PFSK-1 (cell line): Measurements from ENCODE around the gene MYBBP1A.

Experiments used
- FOXP2 ChIP-seq: optimal IDR thresholded peaks from 2 replicates; pipeline ENCODE3; 2011; ENCODE audit warnings: borderline replicate concordance, control low read depth, inconsistent platforms; ENCODE audit not compliant: insufficient read depth; ENCODE audit errors: extremely low read length, extremely low read depth
- POLR2AphosphoS5 ChIP-seq: IDR thresholded peaks from 2 replicates; pipeline ENCODE4 v1.6.1; 2012; ENCODE audit warnings: low read depth, mild to moderate bottlenecking, control low read depth, low read length, moderate library complexity
- REST ChIP-seq, 2 experiments: IDR thresholded peaks; 2 replicates each; pipeline versions ENCODE4 v1.6.1 to v1.8.0; 2011 to 2012; ENCODE audit warnings: low read depth in 2 of 2, low read length in 2 of 2, control low read depth in 1 of 2, inconsistent platforms in 1 of 2, mild to moderate bottlenecking in 1 of 2, moderate library complexity in 1 of 2; ENCODE audit not compliant: insufficient read depth in 1 of 2
- SIN3A ChIP-seq: IDR thresholded peaks from 2 replicates; pipeline ENCODE4 v1.6.1; 2012; ENCODE audit warnings: mild to moderate bottlenecking, low read length, moderate library complexity, borderline replicate concordance; ENCODE audit not compliant: insufficient read depth
- TAF1 ChIP-seq: IDR thresholded peaks from 2 replicates; pipeline ENCODE4 v1.6.1; 2012; ENCODE audit warnings: low read length, control low read depth, borderline replicate concordance; ENCODE audit not compliant: insufficient read depth

The MYBBP1A gene

GRCh38 chr17:4529533-4530152, 25.5 kb downstream of the MYBBP1A start:
- TF ChIP-seq POLR2AphosphoS5, result no peak
- TF ChIP-seq TAF1, result no peak
- no peak for TF ChIP-seq SIN3A
- TF ChIP-seq FOXP2, result no peak
- TF ChIP-seq REST (IDR thresholded peaks at IDR 0.05; ENCODE audit: insufficient read depth in 1 of 2, low read depth in 2 of 2, low read length in 2 of 2), result no peak

- no peak for TF ChIP-seq TAF1
- no peak for TF ChIP-seq FOXP2
- TF ChIP-seq POLR2AphosphoS5, result no peak
- no peak for TF ChIP-seq SIN3A
- no peak for TF ChIP-seq REST (IDR thresholded peaks at IDR 0.05; ENCODE audit: insufficient read depth in 1 of 2, low read depth in 2 of 2, low read length in 2 of 2)
Observed at GRCh38 chr17:4527566-4528125, 27.5 kb downstream of the MYBBP1A start.

GRCh38 chr17:4527134-4527533, 28.1 kb downstream of the MYBBP1A start:
- TF ChIP-seq POLR2AphosphoS5, result no peak
- no peak for TF ChIP-seq FOXP2
- no peak for TF ChIP-seq REST (IDR thresholded peaks at IDR 0.05; ENCODE audit: insufficient read depth in 1 of 2, low read depth in 2 of 2, low read length in 2 of 2)
- TF ChIP-seq TAF1, result no peak
- TF ChIP-seq SIN3A, result no peak

GRCh38 chr17:4525691-4526397, 29.3 kb downstream of the MYBBP1A start:
- TF ChIP-seq POLR2AphosphoS5, result no peak
- no peak for TF ChIP-seq SIN3A
- TF ChIP-seq REST (IDR thresholded peaks at IDR 0.05; ENCODE audit: insufficient read depth in 1 of 2, low read depth in 2 of 2, low read length in 2 of 2), result no peak
- no peak for TF ChIP-seq FOXP2
- TF ChIP-seq TAF1, result no peak
